HepG2 (cell line): ENCODE data around the gene MOGAT3. TPM values are rescaled to one million over a fixed set of nuclear protein-coding genes. Genes with fewer than 3 reads are reported as not detected.

ENCODE experiments used
- CHD4 ChIP-seq: fragments of 200-600 bp; sonication (generic); IDR thresholded peaks from 2 replicates; pipeline ENCODE4 v1.7.0; 2017; ENCODE audit warnings: mild to moderate bottlenecking, low read length, borderline replicate concordance
- ETV5 ChIP-seq: IDR thresholded peaks from 2 replicates; pipeline ENCODE4 v1.6.1; 2018; ENCODE audit warnings: missing biosample characterization, missing genetic modification reagents, inconsistent platforms, borderline replicate concordance
- FOXA1 ChIP-seq, 2 experiments: fragments of 450-650 bp in 1 of 2; sonication (generic) in 1 of 2; formaldehyde crosslinking in 1 of 2; IDR thresholded peaks; 2 replicates each; pipeline versions ENCODE4 v1.4.0 to v1.6.1; 2016 to 2020; ENCODE audit warnings: missing genetic modification reagents in 1 of 2
- GABPA ChIP-seq, 2 experiments: IDR thresholded peaks; 2 replicates each; pipeline ENCODE4 v1.6.1; 2011 to 2016; ENCODE audit warnings: low read depth in 2 of 2, low read length in 1 of 2, missing biosample characterization in 1 of 2, missing genetic modification characterization in 1 of 2
- HNRNPK ChIP-seq: fragments of 200-400 bp; formaldehyde crosslinking; IDR thresholded peaks from 2 replicates; pipeline ENCODE4 v1.6.1; 2018; ENCODE audit warnings: low read length, low read depth, moderate library complexity, mild to moderate bottlenecking; ENCODE audit not compliant: poor library complexity, severe bottlenecking
- IKZF1 ChIP-seq: fragments of 450-650 bp; IDR thresholded peaks from 2 replicates; pipeline ENCODE4 v1.7.1; 2016
- JUND ChIP-seq: sonication (generic); formaldehyde crosslinking; IDR thresholded peaks from 2 replicates; pipeline ENCODE4 v1.8.0; 2022; ENCODE audit warnings: mild to moderate bottlenecking, missing genetic modification reagents
- NAIF1 ChIP-seq: sonication (generic); formaldehyde crosslinking; IDR thresholded peaks from 2 replicates; pipeline ENCODE4 v1.5.0; 2020; ENCODE audit warnings: mild to moderate bottlenecking, missing genetic modification reagents, borderline replicate concordance
- RBM39 ChIP-seq: fragments of 200-400 bp; formaldehyde crosslinking; IDR thresholded peaks from one replicate; pipeline ENCODE4 v1.6.1; 2018; ENCODE audit warnings: antibody characterized with exemption, mild to moderate bottlenecking, low read depth, low read length; ENCODE audit not compliant: poor library complexity, severe bottlenecking
- RFX1 ChIP-seq: fragments of 450-650 bp; IDR thresholded peaks from 2 replicates; pipeline ENCODE4 v1.6.1; 2017
- SRSF4 ChIP-seq: fragments of 200-400 bp; formaldehyde crosslinking; IDR thresholded peaks from one replicate; pipeline ENCODE4 v1.6.1; 2018; ENCODE audit warnings: mild to moderate bottlenecking, low read depth, low read length, moderate library complexity; ENCODE audit not compliant: poor library complexity, severe bottlenecking
- U2AF2 ChIP-seq: fragments of 200-400 bp; formaldehyde crosslinking; IDR thresholded peaks from 2 replicates; pipeline ENCODE4 v1.6.1; 2017; ENCODE audit warnings: low read depth, mild to moderate bottlenecking, low read length
- ZKSCAN8 ChIP-seq: IDR thresholded peaks from 2 replicates; pipeline ENCODE4 v1.6.1; 2016; ENCODE audit warnings: borderline replicate concordance, missing genetic modification reagents, missing compliant biosample characterization
- ZNF24 ChIP-seq: fragments of 450-650 bp; IDR thresholded peaks from 2 replicates; pipeline ENCODE4 v1.6.1; 2017; ENCODE audit warnings: antibody characterized with exemption, mild to moderate bottlenecking
- ZNF414 ChIP-seq: sonication (generic); formaldehyde crosslinking; IDR thresholded peaks from 2 replicates; pipeline ENCODE4 v1.5.0; 2020; ENCODE audit warnings: missing genetic modification reagents
- ZNF501 ChIP-seq: sonication (generic); formaldehyde crosslinking; IDR thresholded peaks from 2 replicates; pipeline ENCODE4 v1.5.1; 2020; ENCODE audit warnings: mild to moderate bottlenecking, moderate library complexity, missing genetic modification reagents
- polyA plus RNA-seq, 8 experiments: library from polyadenylated mRNA; depleted of rRNA in 3 of 8; stranded (reverse) in 7 of 8; unstranded in 1 of 8; fragments of >200 nt; fragmentation: Illumina TruSeq in 4 of 8; extraction: Trizol in 4 of 8; gene quantifications; 2 replicates each; pipeline versions ENCODE4 v1.2.1 to v1.2.3, GENCODE V29; 2011 to 2016; ENCODE audit warnings: low read depth in 4 of 8, missing spikeins in 1 of 8, mixed read lengths in 1 of 8; ENCODE audit not compliant: insufficient read depth in 1 of 8
- total RNA-seq, 5 experiments: library from RNA; depleted of rRNA; stranded (reverse); fragments of >200 nt; fragmentation: Illumina TruSeq; extraction: Trizol; gene quantifications; 2 replicates each; pipeline ENCODE4 v1.2.3, GENCODE V29; 2016; ENCODE audit warnings: low read depth in 1 of 5
- TF ChIP-seq, protein P1 (sequence below): sonication (generic); formaldehyde crosslinking; conservative IDR thresholded peaks from 2 replicates; pipeline ENCODE4 v1.4.0; 2020; ENCODE audit warnings: missing genetic modification reagents
- TF ChIP-seq, protein P2 (sequence below): sonication (generic); formaldehyde crosslinking; IDR thresholded peaks from 2 replicates; pipeline ENCODE4 v1.9.0; 2021; ENCODE audit warnings: missing genetic modification reagents, mild to moderate bottlenecking, borderline replicate concordance
- TF ChIP-seq, protein P3 (sequence below): sonication (generic); formaldehyde crosslinking; IDR thresholded peaks from 2 replicates; pipeline ENCODE4 v1.9.0; 2021; ENCODE audit warnings: missing genetic modification reagents, borderline replicate concordance
- TF ChIP-seq, protein P4 (sequence below): sonication (generic); formaldehyde crosslinking; IDR thresholded peaks from 2 replicates; pipeline ENCODE4 v1.4.0; 2020; ENCODE audit warnings: missing genetic modification reagents

MOGAT3 gene
- total and polyA plus RNA-seq, 2 of the 13 experiments (the other 11 are each of a cell fraction or from before 2014, with no cell fraction given): 22.5 to 30.5 TPM

GRCh38 chr7:101200862-101201599 is at the start of gene MOGAT3 (continued):
- TF ChIP-seq SRSF4: no peak
- TF ChIP-seq, protein P1, sequence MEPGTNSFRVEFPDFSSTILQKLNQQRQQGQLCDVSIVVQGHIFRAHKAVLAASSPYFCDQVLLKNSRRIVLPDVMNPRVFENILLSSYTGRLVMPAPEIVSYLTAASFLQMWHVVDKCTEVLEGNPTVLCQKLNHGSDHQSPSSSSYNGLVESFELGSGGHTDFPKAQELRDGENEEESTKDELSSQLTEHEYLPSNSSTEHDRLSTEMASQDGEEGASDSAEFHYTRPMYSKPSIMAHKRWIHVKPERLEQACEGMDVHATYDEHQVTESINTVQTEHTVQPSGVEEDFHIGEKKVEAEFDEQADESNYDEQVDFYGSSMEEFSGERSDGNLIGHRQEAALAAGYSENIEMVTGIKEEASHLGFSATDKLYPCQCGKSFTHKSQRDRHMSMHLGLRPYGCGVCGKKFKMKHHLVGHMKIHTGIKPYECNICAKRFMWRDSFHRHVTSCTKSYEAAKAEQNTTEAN (CRISPR knock-in tag): peak; percentile 99
- TF ChIP-seq ZKSCAN8: 0 out of 2 replicates have a peak, but pooled peaks have one; percentile 26
- no peak for TF ChIP-seq ZNF24
- no peak for TF ChIP-seq HNRNPK
- peak; percentile 95 for TF ChIP-seq ETV5 (CRISPR knock-in tag)
- no peak for TF ChIP-seq JUND (CRISPR knock-in tag)
- TF ChIP-seq, protein P2, sequence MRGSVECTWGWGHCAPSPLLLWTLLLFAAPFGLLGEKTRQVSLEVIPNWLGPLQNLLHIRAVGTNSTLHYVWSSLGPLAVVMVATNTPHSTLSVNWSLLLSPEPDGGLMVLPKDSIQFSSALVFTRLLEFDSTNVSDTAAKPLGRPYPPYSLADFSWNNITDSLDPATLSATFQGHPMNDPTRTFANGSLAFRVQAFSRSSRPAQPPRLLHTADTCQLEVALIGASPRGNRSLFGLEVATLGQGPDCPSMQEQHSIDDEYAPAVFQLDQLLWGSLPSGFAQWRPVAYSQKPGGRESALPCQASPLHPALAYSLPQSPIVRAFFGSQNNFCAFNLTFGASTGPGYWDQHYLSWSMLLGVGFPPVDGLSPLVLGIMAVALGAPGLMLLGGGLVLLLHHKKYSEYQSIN: no peak; the same call in 1 of the 2 replicates
- TF ChIP-seq ZNF501: peak; percentile 56; the same call in 1 of the 2 replicates
- TF ChIP-seq, protein P3, sequence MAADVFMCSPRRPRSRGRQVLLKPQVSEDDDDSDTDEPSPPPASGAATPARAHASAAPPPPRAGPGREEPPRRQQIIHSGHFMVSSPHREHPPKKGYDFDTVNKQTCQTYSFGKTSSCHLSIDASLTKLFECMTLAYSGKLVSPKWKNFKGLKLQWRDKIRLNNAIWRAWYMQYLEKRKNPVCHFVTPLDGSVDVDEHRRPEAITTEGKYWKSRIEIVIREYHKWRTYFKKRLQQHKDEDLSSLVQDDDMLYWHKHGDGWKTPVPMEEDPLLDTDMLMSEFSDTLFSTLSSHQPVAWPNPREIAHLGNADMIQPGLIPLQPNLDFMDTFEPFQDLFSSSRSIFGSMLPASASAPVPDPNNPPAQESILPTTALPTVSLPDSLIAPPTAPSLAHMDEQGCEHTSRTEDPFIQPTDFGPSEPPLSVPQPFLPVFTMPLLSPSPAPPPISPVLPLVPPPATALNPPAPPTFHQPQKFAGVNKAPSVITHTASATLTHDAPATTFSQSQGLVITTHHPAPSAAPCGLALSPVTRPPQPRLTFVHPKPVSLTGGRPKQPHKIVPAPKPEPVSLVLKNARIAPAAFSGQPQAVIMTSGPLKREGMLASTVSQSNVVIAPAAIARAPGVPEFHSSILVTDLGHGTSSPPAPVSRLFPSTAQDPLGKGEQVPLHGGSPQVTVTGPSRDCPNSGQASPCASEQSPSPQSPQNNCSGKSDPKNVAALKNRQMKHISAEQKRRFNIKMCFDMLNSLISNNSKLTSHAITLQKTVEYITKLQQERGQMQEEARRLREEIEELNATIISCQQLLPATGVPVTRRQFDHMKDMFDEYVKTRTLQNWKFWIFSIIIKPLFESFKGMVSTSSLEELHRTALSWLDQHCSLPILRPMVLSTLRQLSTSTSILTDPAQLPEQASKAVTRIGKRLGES (CRISPR knock-in tag): no peak
- TF ChIP-seq CHD4: peak; percentile 82; the same call in 1 of the 2 replicates
- TF ChIP-seq NAIF1 (CRISPR knock-in tag): peak; percentile 82; the same call in 1 of the 2 replicates
- no peak for TF ChIP-seq FOXA1 (IDR thresholded peaks at IDR 0.05)
- peak; percentile 51 for TF ChIP-seq FOXA1 (CRISPR knock-in tag; IDR thresholded peaks at IDR 0.05)
- TF ChIP-seq, protein P4, sequence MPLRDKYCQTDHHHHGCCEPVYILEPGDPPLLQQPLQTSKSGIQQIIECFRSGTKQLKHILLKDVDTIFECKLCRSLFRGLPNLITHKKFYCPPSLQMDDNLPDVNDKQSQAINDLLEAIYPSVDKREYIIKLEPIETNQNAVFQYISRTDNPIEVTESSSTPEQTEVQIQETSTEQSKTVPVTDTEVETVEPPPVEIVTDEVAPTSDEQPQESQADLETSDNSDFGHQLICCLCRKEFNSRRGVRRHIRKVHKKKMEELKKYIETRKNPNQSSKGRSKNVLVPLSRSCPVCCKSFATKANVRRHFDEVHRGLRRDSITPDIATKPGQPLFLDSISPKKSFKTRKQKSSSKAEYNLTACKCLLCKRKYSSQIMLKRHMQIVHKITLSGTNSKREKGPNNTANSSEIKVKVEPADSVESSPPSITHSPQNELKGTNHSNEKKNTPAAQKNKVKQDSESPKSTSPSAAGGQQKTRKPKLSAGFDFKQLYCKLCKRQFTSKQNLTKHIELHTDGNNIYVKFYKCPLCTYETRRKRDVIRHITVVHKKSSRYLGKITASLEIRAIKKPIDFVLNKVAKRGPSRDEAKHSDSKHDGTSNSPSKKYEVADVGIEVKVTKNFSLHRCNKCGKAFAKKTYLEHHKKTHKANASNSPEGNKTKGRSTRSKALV (CRISPR knock-in tag): no peak
- no peak for TF ChIP-seq IKZF1
- 0 out of 2 replicates have a peak, but pooled peaks have one; percentile 28 for TF ChIP-seq ZNF414 (CRISPR knock-in tag)
- no peak for TF ChIP-seq GABPA (IDR thresholded peaks at IDR 0.05; ENCODE audit: low read depth, low read length)
- TF ChIP-seq GABPA (CRISPR knock-in tag; IDR thresholded peaks at IDR 0.05; ENCODE audit: low read depth): peak; percentile 41; the same call in 1 of the 2 replicates
- no peak for TF ChIP-seq RBM39
- no peak for TF ChIP-seq RFX1
- TF ChIP-seq U2AF2: peak; percentile 83; the same call in 1 of the 2 replicates
